Tibial nerve (tissue), 3 donors: ENCODE results near the gene ICE2.

Experiments
- CTCF ChIP-seq, 5 experiments: fragments of 200-600 bp in 3 of 5; fragments of 450-650 bp in 2 of 5; sonication (generic) in 3 of 5; IDR thresholded peaks; one replicate each; pipeline ENCODE4 v1.5.1; 2016 to 2019; ENCODE audit warnings: antibody characterized with exemption in 5 of 5, mild to moderate bottlenecking in 3 of 5, moderate library complexity in 2 of 5
- POLR2A ChIP-seq, 2 donors: fragments of 450-650 bp; IDR thresholded peaks; one replicate each; pipeline ENCODE4 v1.6.1; 2017; ENCODE audit warnings: antibody characterized with exemption in 2 of 2, mild to moderate bottlenecking in 2 of 2, moderate library complexity in 2 of 2

DNA sequence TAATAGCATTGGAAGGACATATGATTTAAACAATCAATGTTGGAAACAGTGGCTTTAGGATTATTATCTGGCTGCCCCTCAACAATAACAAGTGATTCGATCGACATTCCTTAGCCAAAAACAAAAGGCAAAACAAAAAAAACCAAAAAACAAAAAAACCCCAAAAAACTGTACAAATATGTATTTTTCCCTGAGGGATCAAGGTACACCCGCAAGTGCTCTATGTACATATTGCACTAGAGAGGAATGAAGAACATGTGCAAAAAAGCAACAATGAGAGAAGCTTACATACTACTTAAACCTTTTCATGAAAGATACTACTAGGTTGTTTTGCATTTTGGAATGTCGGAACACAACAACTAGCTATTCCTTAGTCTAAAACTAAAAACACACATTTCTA is 14.2 kb upstream of the ICE2 start:
- TF ChIP-seq CTCF (IDR thresholded peaks at IDR 0.05) = no peak
- no peak for TF ChIP-seq POLR2A (IDR thresholded peaks at IDR 0.05)
